ENCODE data around the gene VIM.

GRCh38 chr10:17263580-17263979 lies 35.5 kb downstream of the VIM start:
- TF ChIP-seq, protein P1, sequence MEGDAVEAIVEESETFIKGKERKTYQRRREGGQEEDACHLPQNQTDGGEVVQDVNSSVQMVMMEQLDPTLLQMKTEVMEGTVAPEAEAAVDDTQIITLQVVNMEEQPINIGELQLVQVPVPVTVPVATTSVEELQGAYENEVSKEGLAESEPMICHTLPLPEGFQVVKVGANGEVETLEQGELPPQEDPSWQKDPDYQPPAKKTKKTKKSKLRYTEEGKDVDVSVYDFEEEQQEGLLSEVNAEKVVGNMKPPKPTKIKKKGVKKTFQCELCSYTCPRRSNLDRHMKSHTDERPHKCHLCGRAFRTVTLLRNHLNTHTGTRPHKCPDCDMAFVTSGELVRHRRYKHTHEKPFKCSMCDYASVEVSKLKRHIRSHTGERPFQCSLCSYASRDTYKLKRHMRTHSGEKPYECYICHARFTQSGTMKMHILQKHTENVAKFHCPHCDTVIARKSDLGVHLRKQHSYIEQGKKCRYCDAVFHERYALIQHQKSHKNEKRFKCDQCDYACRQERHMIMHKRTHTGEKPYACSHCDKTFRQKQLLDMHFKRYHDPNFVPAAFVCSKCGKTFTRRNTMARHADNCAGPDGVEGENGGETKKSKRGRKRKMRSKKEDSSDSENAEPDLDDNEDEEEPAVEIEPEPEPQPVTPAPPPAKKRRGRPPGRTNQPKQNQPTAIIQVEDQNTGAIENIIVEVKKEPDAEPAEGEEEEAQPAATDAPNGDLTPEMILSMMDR (conservative IDR thresholded peaks at IDR 0.05; ENCODE audit: low read depth in 2 of 2): no peak
- TF ChIP-seq CREB1 (CRISPR knock-in tag; IDR thresholded peaks at IDR 0.05; ENCODE audit: low read depth) (no peak), POLR2AphosphoS5 (IDR thresholded peaks at IDR 0.05; ENCODE audit: low read depth) (no peak), EZH2phosphoT487 (IDR thresholded peaks at IDR 0.05; ENCODE audit: unreplicated experiment) (no peak), REST (IDR thresholded peaks at IDR 0.05; ENCODE audit: unreplicated experiment) (no peak), EZH2 (IDR thresholded peaks at IDR 0.05; ENCODE audit: low read depth, unreplicated experiment) (no peak), JUNB (IDR thresholded peaks at IDR 0.05; ENCODE audit: unreplicated experiment) (no peak)
